B cell (primary cell): ENCODE data around the gene ATRNL1. TPM values are rescaled to one million over a fixed set of nuclear protein-coding genes. Genes with fewer than 3 reads are reported as not detected.
A peak's percentile ranks its signal among the peaks of the same experiment; 100 is the strongest.

Experiments used
- ATAC-seq: fragments of 200-7000 bp; cut with Tn5 transposase; one replicate; pipeline ENCODE4 v1.10.0; 2021; ENCODE audit warnings: low read depth, mild to moderate bottlenecking, moderate number of reproducible peaks, moderate library complexity
- CTCF ChIA-PET: fragments of 350-600 bp; sonication (Branson Sonifier 250); formaldehyde crosslinking; loops from one replicate; lab custom pipeline; 2021; ENCODE audit warnings: antibody characterized with exemption, inconsistent platforms; lab: Charles Lee
- POLR2A ChIA-PET: fragments of 350-600 bp; sonication (Branson Sonifier 250); formaldehyde crosslinking; loops from one replicate; lab custom pipeline; 2021; ENCODE audit warnings: antibody characterized with exemption; lab: Charles Lee
- DNase-seq: peaks from one replicate; pipeline ENCODE4 v3.0.0; 2013
- H2AFZ ChIP-seq: 2 replicates; pipeline ENCODE4 v1.6.1; 2012; ENCODE audit warnings: mild to moderate bottlenecking, low read depth, low read length; ENCODE audit not compliant: insufficient read depth, poor library complexity, severe bottlenecking
- H3K27ac ChIP-seq, 2 donors: 1 replicate in 1 of 2; 2 replicates in 1 of 2; pipeline ENCODE4 v1.5.1; 2012 to 2013; ENCODE audit warnings: low read length in 2 of 2, mild to moderate bottlenecking in 2 of 2, moderate library complexity in 1 of 2
- H3K27me3 ChIP-seq, 4 experiments: fragments of 200-600 bp in 1 of 4; sonication (generic) in 1 of 4; replicated peaks in 1 of 4; 1 replicate in 2 of 4; 2 replicates in 2 of 4; pipeline versions ENCODE4 v1.6.1 to v1.7.0; 2013 to 2016; ENCODE audit warnings: low read length in 3 of 4, mild to moderate bottlenecking in 2 of 4, mixed read lengths in 1 of 4, moderate library complexity in 1 of 4; ENCODE audit not compliant: insufficient read depth in 4 of 4, control insufficient read depth in 3 of 4; ENCODE audit errors: control extremely low read depth in 1 of 4
- H3K36me3 ChIP-seq, 2 experiments: replicated peaks in 1 of 2; 1 replicate in 1 of 2; 2 replicates in 1 of 2; pipeline versions ENCODE4 v1.6.1 to v1.7.1; 2013; ENCODE audit warnings: low read length in 1 of 2; ENCODE audit not compliant: insufficient read depth in 2 of 2, control insufficient read depth in 1 of 2; ENCODE audit errors: control extremely low read depth in 1 of 2, extremely low read depth in 1 of 2
- H3K4me1 ChIP-seq, 2 donors: fragments of 200-600 bp in 1 of 2; sonication (generic) in 1 of 2; 1 replicate in 1 of 2; 2 replicates in 1 of 2; pipeline versions ENCODE4 v1.5.1 to v1.6.1; 2013 to 2017; ENCODE audit warnings: low read length in 2 of 2; ENCODE audit not compliant: control insufficient read depth in 2 of 2, insufficient read depth in 2 of 2
- H3K4me2 ChIP-seq: replicated peaks from 2 replicates; pipeline ENCODE3; 2012; ENCODE audit warnings: mild to moderate bottlenecking, low read depth, low read length; ENCODE audit not compliant: poor library complexity, severe bottlenecking
- H3K4me3 ChIP-seq, 5 experiments: fragments of 200-600 bp in 1 of 5; sonication (generic) in 1 of 5; 1 replicate in 3 of 5; 2 replicates in 2 of 5; pipeline versions ENCODE4 v1.5.1 to v1.7.0; 2011 to 2016; ENCODE audit warnings: low read length in 4 of 5, mild to moderate bottlenecking in 4 of 5, low read depth in 2 of 5, control low read depth in 1 of 5, moderate library complexity in 1 of 5; ENCODE audit not compliant: insufficient read depth in 1 of 5; ENCODE audit errors: control extremely low read depth in 1 of 5, extremely low read depth in 1 of 5
- H3K79me2 ChIP-seq: fragments of 200-600 bp; sonication (generic); one replicate; pipeline ENCODE4 v1.6.0; 2016; ENCODE audit warnings: low read length; ENCODE audit not compliant: control insufficient read depth, insufficient read depth
- H3K9ac ChIP-seq: fragments of 200-600 bp; sonication (generic); 2 replicates; pipeline ENCODE4 v1.6.1; 2017; ENCODE audit warnings: mild to moderate bottlenecking, low read length, moderate library complexity
- H3K9me3 ChIP-seq, 3 donors: one replicate each; pipeline versions ENCODE4 v1.6.1 to v1.7.1; 2013; ENCODE audit warnings: low read length in 2 of 3; ENCODE audit not compliant: control insufficient read depth in 2 of 3, insufficient read depth in 1 of 3; ENCODE audit errors: control extremely low read depth in 1 of 3
- H4K20me1 ChIP-seq: 2 replicates; pipeline ENCODE4 v1.6.0; 2012; ENCODE audit warnings: mild to moderate bottlenecking, low read length; ENCODE audit not compliant: insufficient read depth, control insufficient read depth, poor library complexity, severe bottlenecking
- H3K27ac Mint-ChIP-seq: one replicate; pipeline ENCODE4 v1.8.0; 2021; ENCODE audit warnings: mixed read lengths
- H3K27me3 Mint-ChIP-seq: one replicate; pipeline ENCODE4 v1.8.0; 2021; ENCODE audit warnings: mixed read lengths
- H3K4me1 Mint-ChIP-seq: one replicate; pipeline ENCODE4 v1.8.0; 2021; ENCODE audit warnings: mixed read lengths
- H3K4me3 Mint-ChIP-seq: one replicate; pipeline ENCODE4 v1.8.0; 2021; ENCODE audit warnings: mixed read lengths
- H3K9me3 Mint-ChIP-seq: one replicate; pipeline ENCODE4 v1.8.0; 2022; ENCODE audit warnings: mixed read lengths; ENCODE audit not compliant: insufficient read depth
- EZH2 ChIP-seq: IDR thresholded peaks from 2 replicates; pipeline ENCODE4 v1.6.1; 2012; ENCODE audit warnings: borderline replicate concordance, low read depth, mild to moderate bottlenecking, moderate library complexity, low read length; ENCODE audit not compliant: insufficient read depth, poor library complexity, severe bottlenecking
- WGBS: methylation state at CpG from one replicate; pipeline ENCODE4 v1.1.5; 2013; ENCODE audit warnings: missing lambda C conversion rate; ENCODE audit not compliant: insufficient coverage; 5-methylcytosine and 5-hydroxymethylcytosine counted together
- intact Hi-C: fragments of 100-400 bp; cut with micrococcal nuclease; formaldehyde crosslinking; loops from one replicate; pipeline ENCODE4 v1.10.0; 2022
- polyA plus RNA-seq: library from polyadenylated mRNA; depleted of rRNA; stranded (reverse); fragments of >200 nt; gene quantifications from 2 replicates; pipeline ENCODE4 v1.2.3, GENCODE V29; 2012
- total RNA-seq, 2 donors: library from RNA; stranded (reverse); fragments of 120-200 nt in 1 of 2; gene quantifications; 1 replicate in 1 of 2; 2 replicates in 1 of 2; pipeline versions ENCODE4 v1.2.3 to v1.2.4, GENCODE V29; 2013 to 2022
- TF ChIP-seq, protein P1 (sequence below): fragments of 200-600 bp; IDR thresholded peaks from one replicate; pipeline ENCODE4 v1.8.0; 2022; ENCODE audit warnings: antibody characterized with exemption, mild to moderate bottlenecking

The ATRNL1 gene
- total and polyA plus RNA-seq, 2 donors (not counting 1 experiment from before 2014, with no cell fraction given), result 0.24 to 2.2 TPM

DNA sequence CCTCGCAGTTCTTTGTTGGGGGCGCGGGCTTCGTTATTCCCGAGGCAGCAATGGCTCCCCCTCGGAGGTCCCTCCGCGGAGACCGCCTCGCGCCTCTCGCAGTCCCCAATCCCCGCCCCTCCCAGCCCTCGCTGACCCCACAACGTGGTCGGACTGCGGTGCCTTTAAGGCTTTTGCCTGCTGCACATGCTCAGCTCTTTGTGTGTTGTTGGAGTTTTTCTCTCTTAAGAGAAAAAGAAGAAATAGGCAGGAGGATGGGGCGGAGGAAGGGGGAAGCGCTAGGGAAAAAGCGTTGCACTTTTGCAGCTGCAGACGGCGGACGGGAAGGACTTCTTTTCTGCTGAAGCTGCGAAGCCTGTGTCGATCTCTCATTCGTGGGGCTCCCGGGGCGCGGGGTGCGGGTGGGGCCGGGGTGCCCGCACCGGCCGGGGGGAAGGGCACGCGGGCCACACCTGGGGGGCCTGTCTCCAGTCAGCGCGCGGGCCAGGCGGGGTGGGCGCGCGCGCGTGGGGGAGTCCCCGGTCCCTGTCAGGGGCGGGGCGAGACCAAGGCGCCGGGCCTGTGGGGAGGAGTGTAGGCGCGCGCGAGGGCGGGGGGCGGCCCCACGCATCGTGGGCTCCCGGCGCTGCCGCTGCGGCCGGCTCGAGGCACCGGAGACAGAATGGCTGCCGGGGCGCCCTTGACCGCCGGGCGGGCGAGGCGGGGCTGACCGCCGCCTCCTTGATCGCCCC lies 445 bp upstream of the ATRNL1 start:
- peak overlapping the region; percentile 16 to 61 (median 61) for H3K4me3 ChIP-seq
- H3K4me2 ChIP-seq, result peak overlapping the region; percentile 76
- no peak overlapping the region for H3K27ac ChIP-seq
- peak overlapping the region; percentile 79 for H2AFZ ChIP-seq
- H3K9me3 ChIP-seq, result peaks cover 0 to 2% (median 0%) of the 10 kb centered on the region in 3 donors
- intact Hi-C loops, result loop anchor here (2.0 to 5.0 kb wide), 2 partner anchors 154 to 565 kb away; partner anchors contain the start of gene TRUB1
- peak; percentile 72 for DNase-seq
- peaks cover 0 to 32% (median 20%) of the 10 kb centered on the region in 4 experiments for H3K27me3 ChIP-seq
- peaks cover 10 to 16% of the 10 kb centered on the region in 2 donors for H3K4me1 ChIP-seq
- H3K4me1 Mint-ChIP-seq, result peaks cover 16% of the 10 kb centered on the region
- ChIA-PET POLR2A (no interaction called here), CTCF (no interaction called here)
- peaks cover 41% of the 10 kb centered on the region for H3K27me3 Mint-ChIP-seq
- no peak for TF ChIP-seq EZH2
- TF ChIP-seq, protein P1, sequence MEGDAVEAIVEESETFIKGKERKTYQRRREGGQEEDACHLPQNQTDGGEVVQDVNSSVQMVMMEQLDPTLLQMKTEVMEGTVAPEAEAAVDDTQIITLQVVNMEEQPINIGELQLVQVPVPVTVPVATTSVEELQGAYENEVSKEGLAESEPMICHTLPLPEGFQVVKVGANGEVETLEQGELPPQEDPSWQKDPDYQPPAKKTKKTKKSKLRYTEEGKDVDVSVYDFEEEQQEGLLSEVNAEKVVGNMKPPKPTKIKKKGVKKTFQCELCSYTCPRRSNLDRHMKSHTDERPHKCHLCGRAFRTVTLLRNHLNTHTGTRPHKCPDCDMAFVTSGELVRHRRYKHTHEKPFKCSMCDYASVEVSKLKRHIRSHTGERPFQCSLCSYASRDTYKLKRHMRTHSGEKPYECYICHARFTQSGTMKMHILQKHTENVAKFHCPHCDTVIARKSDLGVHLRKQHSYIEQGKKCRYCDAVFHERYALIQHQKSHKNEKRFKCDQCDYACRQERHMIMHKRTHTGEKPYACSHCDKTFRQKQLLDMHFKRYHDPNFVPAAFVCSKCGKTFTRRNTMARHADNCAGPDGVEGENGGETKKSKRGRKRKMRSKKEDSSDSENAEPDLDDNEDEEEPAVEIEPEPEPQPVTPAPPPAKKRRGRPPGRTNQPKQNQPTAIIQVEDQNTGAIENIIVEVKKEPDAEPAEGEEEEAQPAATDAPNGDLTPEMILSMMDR, result no peak
- peak overlapping the region; percentile 90 for H3K4me3 Mint-ChIP-seq
- ATAC-seq, result peak; percentile 76
- peak overlapping the region; percentile 63 for H3K9ac ChIP-seq
- WGBS, result under 1% methylated on average over 73 of the region's 75 CpGs
- H3K36me3 ChIP-seq, result no peaks in the 10 kb centered on the region
- no peaks in the 10 kb centered on the region for H3K9me3 Mint-ChIP-seq
- no peaks in the 10 kb centered on the region for H3K79me2 ChIP-seq
- H4K20me1 ChIP-seq, result no peaks in the 10 kb centered on the region
- H3K27ac Mint-ChIP-seq, result no peak overlapping the region
